ENCODE measurements around the gene TRNAU1AP.

DNA sequence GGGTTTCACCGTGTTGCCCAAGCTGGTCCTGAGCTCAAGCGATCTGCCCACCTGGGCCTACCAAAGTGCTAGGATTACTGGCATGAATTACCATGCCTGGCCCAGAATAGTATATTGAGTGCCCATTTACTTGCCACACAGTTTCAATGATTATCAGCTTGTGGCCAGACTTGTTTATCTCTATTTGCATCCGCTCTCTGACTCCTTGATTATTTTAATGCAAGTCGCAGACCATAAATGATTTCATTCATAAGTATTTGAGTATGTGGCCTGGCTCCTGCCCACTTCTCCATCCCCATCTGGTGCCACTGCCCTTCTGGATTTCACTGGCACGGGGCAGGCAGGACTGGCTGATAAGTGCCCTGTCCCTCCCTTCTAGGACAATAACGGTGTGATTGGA is 18.2 kb upstream of the TRNAU1AP start:
- TF ChIP-seq, protein P1, sequence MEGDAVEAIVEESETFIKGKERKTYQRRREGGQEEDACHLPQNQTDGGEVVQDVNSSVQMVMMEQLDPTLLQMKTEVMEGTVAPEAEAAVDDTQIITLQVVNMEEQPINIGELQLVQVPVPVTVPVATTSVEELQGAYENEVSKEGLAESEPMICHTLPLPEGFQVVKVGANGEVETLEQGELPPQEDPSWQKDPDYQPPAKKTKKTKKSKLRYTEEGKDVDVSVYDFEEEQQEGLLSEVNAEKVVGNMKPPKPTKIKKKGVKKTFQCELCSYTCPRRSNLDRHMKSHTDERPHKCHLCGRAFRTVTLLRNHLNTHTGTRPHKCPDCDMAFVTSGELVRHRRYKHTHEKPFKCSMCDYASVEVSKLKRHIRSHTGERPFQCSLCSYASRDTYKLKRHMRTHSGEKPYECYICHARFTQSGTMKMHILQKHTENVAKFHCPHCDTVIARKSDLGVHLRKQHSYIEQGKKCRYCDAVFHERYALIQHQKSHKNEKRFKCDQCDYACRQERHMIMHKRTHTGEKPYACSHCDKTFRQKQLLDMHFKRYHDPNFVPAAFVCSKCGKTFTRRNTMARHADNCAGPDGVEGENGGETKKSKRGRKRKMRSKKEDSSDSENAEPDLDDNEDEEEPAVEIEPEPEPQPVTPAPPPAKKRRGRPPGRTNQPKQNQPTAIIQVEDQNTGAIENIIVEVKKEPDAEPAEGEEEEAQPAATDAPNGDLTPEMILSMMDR (conservative IDR thresholded peaks at IDR 0.05) = no peak
- no peak for TF ChIP-seq ZFX (IDR thresholded peaks at IDR 0.05)
